IMR-90 (cell line): ENCODE results near the gene KRT4. TPM values are rescaled to one million over a fixed set of nuclear protein-coding genes. Genes with fewer than 3 reads are reported as not detected.

Experiments
- ATAC-seq: fragments of 200-7000 bp; cut with Tn5 transposase; 2 replicates; pipeline ENCODE4 v1.9.1; 2020; ENCODE audit warnings: low read depth, mild to moderate bottlenecking, moderate library complexity
- BruUV-seq: library from RNA; stranded (reverse); fragments of 400-500 nt; replicated peaks from 2 replicates; lab custom pipeline; 2021; lab: Mats Ljungman, UMichigan
- CTCF ChIA-PET: fragments of 300-600 bp; formaldehyde crosslinking; extraction: SDS; loops from one replicate; lab custom pipeline; 2021; ENCODE audit warnings: antibody characterized with exemption; lab: Yijun Ruan, JAX
- POLR2A ChIA-PET: fragments of 300-600 bp; sonication (Branson Sonifier 250); formaldehyde crosslinking; loops from one replicate; lab custom pipeline; 2022; ENCODE audit warnings: antibody characterized with exemption; ENCODE audit not compliant: unreplicated experiment; lab: Charles Lee
- DNase-seq: peaks from one replicate; pipeline ENCODE4 v3.0.0; 2013
- H2AFZ ChIP-seq: replicated peaks from 2 replicates; pipeline ENCODE3; 2013; ENCODE audit warnings: low read length, mild to moderate bottlenecking; ENCODE audit not compliant: poor library complexity
- H2AK5ac ChIP-seq: 2 replicates; pipeline ENCODE4 v1.6.1; 2013; ENCODE audit warnings: low read depth, low read length, inconsistent platforms
- H2AK9ac ChIP-seq: replicated peaks from 2 replicates; pipeline ENCODE3; 2013; ENCODE audit warnings: mild to moderate bottlenecking, low read depth, low read length, moderate library complexity; ENCODE audit not compliant: poor library complexity
- H2BK120ac ChIP-seq: 2 replicates; pipeline ENCODE4 v1.6.1; 2013; ENCODE audit warnings: low read depth, low read length, inconsistent platforms
- H2BK15ac ChIP-seq: 3 replicates; pipeline ENCODE4 v1.6.1; 2013; ENCODE audit warnings: low read depth, low read length, inconsistent platforms
- H2BK20ac ChIP-seq: 2 replicates; pipeline ENCODE4 v1.6.1; 2013; ENCODE audit warnings: low read depth, mild to moderate bottlenecking, inconsistent platforms, low read length, moderate library complexity
- H2BK5ac ChIP-seq: 2 replicates; pipeline ENCODE4 v1.6.1; 2013; ENCODE audit warnings: mild to moderate bottlenecking, low read depth, low read length, inconsistent platforms; ENCODE audit not compliant: poor library complexity, severe bottlenecking
- H3K14ac ChIP-seq: replicated peaks from 2 replicates; pipeline ENCODE4 v1.6.1; 2013; ENCODE audit warnings: low read depth, low read length, inconsistent platforms
- H3K18ac ChIP-seq: 2 replicates; pipeline ENCODE4 v1.6.1; 2013; ENCODE audit warnings: low read depth, low read length, control low read depth
- H3K23ac ChIP-seq: 2 replicates; pipeline ENCODE4 v1.6.1; 2013; ENCODE audit warnings: low read depth, low read length, inconsistent platforms
- H3K27ac ChIP-seq: 2 replicates; pipeline ENCODE4 v1.5.1; 2013; ENCODE audit warnings: mild to moderate bottlenecking, control low read depth, low read length; ENCODE audit not compliant: insufficient read depth
- H3K27me3 ChIP-seq: 2 replicates; pipeline ENCODE4 v1.6.1; 2013; ENCODE audit warnings: low read length; ENCODE audit not compliant: control insufficient read depth, insufficient read depth
- H3K36me3 ChIP-seq: 2 replicates; pipeline ENCODE4 v1.6.1; 2013; ENCODE audit warnings: low read length, mixed read lengths; ENCODE audit not compliant: control insufficient read depth, insufficient read depth
- H3K4ac ChIP-seq: 2 replicates; pipeline ENCODE4 v1.6.1; 2013; ENCODE audit warnings: low read depth, low read length, inconsistent platforms
- H3K4me1 ChIP-seq: 2 replicates; pipeline ENCODE4 v1.6.1; 2013; ENCODE audit warnings: low read length, mixed read lengths; ENCODE audit not compliant: control insufficient read depth, insufficient read depth
- H3K4me2 ChIP-seq: 2 replicates; pipeline ENCODE4 v1.6.1; 2013; ENCODE audit warnings: low read depth, mild to moderate bottlenecking, control low read depth, low read length, moderate library complexity
- H3K4me3 ChIP-seq: 2 replicates; pipeline ENCODE4 v1.5.1; 2013; ENCODE audit warnings: low read depth, mild to moderate bottlenecking, control low read depth, low read length, moderate library complexity; ENCODE audit not compliant: insufficient read depth
- H3K56ac ChIP-seq: 2 replicates; pipeline ENCODE4 v1.6.1; 2013; ENCODE audit warnings: low read length, inconsistent platforms; ENCODE audit not compliant: insufficient read depth; ENCODE audit errors: extremely low read depth
- H3K79me1 ChIP-seq, 2 experiments: 2 replicates each; pipeline ENCODE4 v1.6.1; 2013; ENCODE audit warnings: low read length in 2 of 2, inconsistent platforms in 1 of 2, low read depth in 1 of 2
- H3K9ac ChIP-seq: 2 replicates; pipeline ENCODE4 v1.6.1; 2013; ENCODE audit warnings: low read depth, low read length, control low read depth
- H3K9me1 ChIP-seq: 2 replicates; pipeline ENCODE4 v1.6.1; 2013; ENCODE audit warnings: low read length, inconsistent platforms; ENCODE audit not compliant: insufficient read depth
- H3K9me3 ChIP-seq: 2 replicates; pipeline ENCODE4 v1.6.1; 2013; ENCODE audit warnings: low read length; ENCODE audit not compliant: control insufficient read depth, insufficient read depth
- H4K20me1 ChIP-seq: 2 replicates; pipeline ENCODE4 v1.6.1; 2013; ENCODE audit warnings: low read length, inconsistent platforms; ENCODE audit not compliant: insufficient read depth
- H4K5ac ChIP-seq: 2 replicates; pipeline ENCODE4 v1.6.1; 2013; ENCODE audit warnings: mild to moderate bottlenecking, low read depth, low read length, control low read depth
- H4K8ac ChIP-seq, 2 experiments: 2 replicates each; pipeline ENCODE4 v1.6.1; 2013; ENCODE audit warnings: low read depth in 2 of 2, low read length in 2 of 2, control low read depth in 1 of 2, inconsistent platforms in 1 of 2
- H4K91ac ChIP-seq: 2 replicates; pipeline ENCODE4 v1.6.1; 2013; ENCODE audit warnings: low read depth, low read length, inconsistent platforms; ENCODE audit not compliant: insufficient read depth
- ELK1 ChIP-seq: fragments of 150-350 bp; IDR thresholded peaks from 2 replicates; pipeline ENCODE4 v1.6.1; 2016; ENCODE audit warnings: low read depth, mild to moderate bottlenecking, low read length, moderate library complexity, borderline replicate concordance
- MAFK ChIP-seq: IDR thresholded peaks from 2 replicates; pipeline ENCODE4 v1.6.1; 2012; ENCODE audit warnings: low read depth, low read length, improper control_type of control experiment
- MAZ ChIP-seq: IDR thresholded peaks from 2 replicates; pipeline ENCODE4 v1.6.1; 2012; ENCODE audit warnings: low read depth, mild to moderate bottlenecking, low read length, improper control_type of control experiment, moderate library complexity, borderline replicate concordance
- MXI1 ChIP-seq: IDR thresholded peaks from 2 replicates; pipeline ENCODE4 v1.6.1; 2012; ENCODE audit warnings: low read depth, mild to moderate bottlenecking, low read length, moderate library complexity, borderline replicate concordance
- NFE2L2 ChIP-seq: fragments of 150-350 bp; IDR thresholded peaks from 2 replicates; pipeline ENCODE4 v1.6.1; 2016; ENCODE audit warnings: low read depth, mild to moderate bottlenecking, low read length
- POLR2A ChIP-seq: IDR thresholded peaks from 2 replicates; pipeline ENCODE4 v1.6.1; 2012; ENCODE audit warnings: mild to moderate bottlenecking, low read depth, low read length
- RAD21 ChIP-seq: IDR thresholded peaks from 2 replicates; pipeline ENCODE4 v1.6.1; 2012; ENCODE audit warnings: low read length, improper control_type of control experiment
- RFX5 ChIP-seq: IDR thresholded peaks from 2 replicates; pipeline ENCODE4 v1.8.0; 2012; ENCODE audit warnings: low read depth, mild to moderate bottlenecking, low read length, moderate library complexity
- WGBS, 2 experiments: methylation state at CpG; one replicate each; pipeline versions ENCODE4 v1.1.5 to v1.1.7; 2013; ENCODE audit warnings: missing lambda C conversion rate in 2 of 2; ENCODE audit not compliant: insufficient read length in 1 of 2; ENCODE audit errors: extremely low coverage in 2 of 2; 5-methylcytosine and 5-hydroxymethylcytosine counted together
- dilution Hi-C: fragments of 300-500 bp; cut with HindIII; formaldehyde crosslinking; loops from one replicate; pipeline ENCODE4 v1.14.3; 2018; ENCODE audit warnings: low sequenced_read_pairs; ENCODE audit not compliant: unreplicated experiment
- in situ Hi-C: fragments of 300-500 bp; cut with MboI; formaldehyde crosslinking; loops from 3 replicates; pipeline ENCODE4 v1.14.3; 2019; ENCODE audit warnings: low sequenced_read_pairs, inconsistent platforms, mixed read lengths
- intact Hi-C: fragments of 100-400 bp; cut with micrococcal nuclease; formaldehyde crosslinking; loops from 2 replicates; pipeline ENCODE4 v1.10.0; 2022
- polyA plus RNA-seq, 3 experiments: library from polyadenylated mRNA; depleted of rRNA; stranded (reverse); fragments of >200 nt; gene quantifications; 2 replicates each; pipeline ENCODE4 v1.2.3, GENCODE V29; 2012; ENCODE audit warnings: low replicate concordance in 1 of 3
- total RNA-seq: library from RNA; depleted of rRNA; stranded (reverse); fragments of >200 nt; gene quantifications from 2 replicates; pipeline ENCODE4 v1.2.3, GENCODE V29; 2012

The KRT4 gene
- total and polyA plus RNA-seq, 2 of the 4 experiments (the other 2 are of a cell fraction): under 0.01 to 0.07 TPM

- Histone ChIP-seq H3K14ac (no peak within 1 kb of the TSS), H3K79me1 (no peaks in the 10 kb centered on the region), H4K91ac (no peak within 1 kb of the TSS), H3K56ac (no peak within 1 kb of the TSS), H4K20me1 (no peaks in the 10 kb centered on the region), H2AK5ac (no peak within 1 kb of the TSS), H3K36me3 (no peaks in the 10 kb centered on the region), H3K9ac (no peak within 1 kb of the TSS), H3K9me3 (no peaks in the 10 kb centered on the region), H2AFZ (no peak within 1 kb of the TSS), H3K4me1 (no peaks in the 10 kb centered on the region), H3K27me3 (peaks cover 33% of the 10 kb centered on the region), H2BK5ac (no peak within 1 kb of the TSS), H2BK120ac (no peak within 1 kb of the TSS), H3K4ac (no peak within 1 kb of the TSS), H3K4me3 (no peak within 1 kb of the TSS), H2AK9ac (no peak within 1 kb of the TSS), H3K23ac (no peak within 1 kb of the TSS), H3K18ac (no peak within 1 kb of the TSS), H3K4me2 (no peak within 1 kb of the TSS), H2BK15ac (no peak within 1 kb of the TSS), H3K9me1 (no peaks in the 10 kb centered on the region), H4K5ac (no peak within 1 kb of the TSS), H4K8ac (no peak within 1 kb of the TSS), H2BK20ac (no peak within 1 kb of the TSS), H3K27ac (no peak within 1 kb of the TSS)
- no CpG with 5 or more reads among the region's 8 CpGs for WGBS, 2 experiments
- TF ChIP-seq NFE2L2 (no peak), MAFK (no peak), MXI1 (no peak), RFX5 (no peak), ELK1 (no peak), POLR2A (no peak), RAD21 (no peak), MAZ (no peak)
- BruUV-seq: no TSS peak
- dilution Hi-C loops (no loop called here), intact Hi-C loops (no loop called here), in situ Hi-C loops (no loop called here)
- no peak for DNase-seq
- CTCF ChIA-PET: no interaction called here
- ATAC-seq: no peak
- POLR2A ChIA-PET: no interaction called here
Measured at GRCh38 chr12:52776913-52777395, 37.0 kb downstream of the KRT4 start, which contains the start of gene KRT76. KRT76 (minus strand) TSS chr12:52777345; CDS start chr12:52777291, 54 bp downstream.
